Heart left ventricle (tissue), 13 donors: ENCODE results near the gene FAM131A.

Experiments used
- CTCF ChIP-seq, 12 donors: fragments of 200-600 bp; sonication (generic) in 4 of 12; IDR thresholded peaks; one replicate each; pipeline versions ENCODE4 v1.5.0 to v1.8.0; 2018 to 2022; ENCODE audit warnings: antibody characterized with exemption in 12 of 12, mild to moderate bottlenecking in 5 of 12
- POLR2A ChIP-seq, 2 donors: fragments of 450-650 bp; IDR thresholded peaks; one replicate each; pipeline ENCODE4 v1.6.1; 2017; ENCODE audit warnings: antibody characterized with exemption in 2 of 2, mild to moderate bottlenecking in 2 of 2, moderate library complexity in 2 of 2
- donor health status: ischemic (EF 13 %, LVEDD 7.1; RV severe dilation, severe dysfunction).
- donor health status: DM: no; HTN: yes; CAD: no.
- donor health status: DM: no; HTN: no; CAD: no.
- donor health status: ischemic (EF 25% LVEDD 6.9; RV normal size, moderate dysfunction).
- donor health status: ischemic (EF 25% LVEDD 5.7; RV mildly dilated, moderate dysfunction).
- donor health status: ischemic (EF 35%, LVEDD 5.7; RV mildly dilated, moderate dysfunction).
- donor health status: nonischemic (EF 11% LVEDD 7.7; RV severe dilation, severe dysfunction).
- donor health status: DM: yes; HTN: yes; CAD: no.
- donor health status: PGD.
- donor health status: ischemic (EF 29% LVEDD 5.4; RV normal size, mild dysfunction).
- donor health status: nonischemic (EF 23%, LVEDD 6.1; RV moderate dilation, normal function).

GRCh38 chr3:184388164-184388935 lies 51.0 kb downstream of the FAM131A start:
- no peak for TF ChIP-seq CTCF (IDR thresholded peaks at IDR 0.05)
- no peak for TF ChIP-seq POLR2A (IDR thresholded peaks at IDR 0.05)
